ENCODE data around the gene CRIM1. TPM values are rescaled to one million over a fixed set of nuclear protein-coding genes. Genes with fewer than 3 reads are reported as not detected.
A peak's percentile ranks its signal among the peaks of the same experiment; 100 is the strongest.
"Not testable (repeated sequence)": the region's sequence is repeated elsewhere in the genome, so short reads cannot be mapped to it uniquely, and the experiment has no call there.

Gene CRIM1
- polyA plus RNA-seq, 1 donor: 35.6 TPM

GRCh38 chr2:36361396-36361795 lies 5.8 kb downstream of the CRIM1 start:
- peaks cover 6% of the 10 kb centered on the region for H3K4me1 ChIP-seq (ENCODE audit: control insufficient read depth, insufficient read depth, low read length)
- no peaks in the 10 kb centered on the region for H3K27me3 ChIP-seq (ENCODE audit: control insufficient read depth, insufficient read depth, low read length)
- no peak overlapping the region for H3K27ac ChIP-seq (ENCODE audit: low read length)
- WGBS (ENCODE audit: insufficient coverage, low lambda C conversion rate): 100% methylated on average over 1 of the region's 3 CpGs
- H3K9me3 ChIP-seq (ENCODE audit: control insufficient read depth, low read depth, low read length): no peaks in the 10 kb centered on the region
- DNase-seq: no peak
- no peaks in the 10 kb centered on the region for H3K36me3 ChIP-seq (ENCODE audit: control insufficient read depth, insufficient read depth, low read length)
- H3K4me3 ChIP-seq (ENCODE audit: low read length): no peak overlapping the region

GRCh38 chr2:36362291-36362690 lies 6.7 kb downstream of the CRIM1 start:
- Histone ChIP-seq H3K36me3 (ENCODE audit: control insufficient read depth, insufficient read depth, low read length) (no peaks in the 10 kb centered on the region), H3K27me3 (ENCODE audit: control insufficient read depth, insufficient read depth, low read length) (no peaks in the 10 kb centered on the region), H3K4me1 (ENCODE audit: control insufficient read depth, insufficient read depth, low read length) (peaks cover 11% of the 10 kb centered on the region), H3K27ac (ENCODE audit: low read length) (no peak overlapping the region), H3K9me3 (ENCODE audit: control insufficient read depth, low read depth, low read length) (no peaks in the 10 kb centered on the region), H3K4me3 (ENCODE audit: low read length) (no peak overlapping the region)
- no peak for DNase-seq
- WGBS (ENCODE audit: insufficient coverage, low lambda C conversion rate): no CpG with 5 or more reads among the region's 3 CpGs

- not testable (repeated sequence) for H3K36me3 ChIP-seq (ENCODE audit: control insufficient read depth, insufficient read depth, low read length); H3K4me3 ChIP-seq (ENCODE audit: low read length); H3K9me3 ChIP-seq (ENCODE audit: control insufficient read depth, low read depth, low read length); H3K27me3 ChIP-seq (ENCODE audit: control insufficient read depth, insufficient read depth, low read length); DNase-seq; H3K27ac ChIP-seq (ENCODE audit: low read length)
- H3K4me1 ChIP-seq (ENCODE audit: control insufficient read depth, insufficient read depth, low read length): peaks cover 19% of the 10 kb centered on the region
- WGBS (ENCODE audit: insufficient coverage, low lambda C conversion rate): no CpG with 5 or more reads among the region's 2 CpGs
Observed at GRCh38 chr2:36363085-36363484, 7.5 kb downstream of the CRIM1 start.

GRCh38 chr2:36366491-36367120 lies 11.0 kb downstream of the CRIM1 start:
- H3K27ac ChIP-seq (ENCODE audit: low read length): no peak overlapping the region
- no peaks in the 10 kb centered on the region for H3K9me3 ChIP-seq (ENCODE audit: control insufficient read depth, low read depth, low read length)

GRCh38 chr2:36367486-36367885 lies 11.9 kb downstream of the CRIM1 start:
- peak overlapping the region; percentile 8 for H3K27ac ChIP-seq (ENCODE audit: low read length)
- H3K4me3 ChIP-seq (ENCODE audit: low read length): no peak overlapping the region
- H3K36me3 ChIP-seq (ENCODE audit: control insufficient read depth, insufficient read depth, low read length): no peaks in the 10 kb centered on the region
- H3K9me3 ChIP-seq (ENCODE audit: control insufficient read depth, low read depth, low read length): no peaks in the 10 kb centered on the region
- WGBS (ENCODE audit: insufficient coverage, low lambda C conversion rate): no CpG with 5 or more reads among the region's 4 CpGs
- no peaks in the 10 kb centered on the region for H3K27me3 ChIP-seq (ENCODE audit: control insufficient read depth, insufficient read depth, low read length)
- peak; percentile 45 to 74 for DNase-seq
- peaks cover 27% of the 10 kb centered on the region for H3K4me1 ChIP-seq (ENCODE audit: control insufficient read depth, insufficient read depth, low read length)

More at GRCh38 chr2:36366491-36367120, 11.0 kb downstream of the CRIM1 start:
- WGBS (ENCODE audit: insufficient coverage, low lambda C conversion rate): 20% methylated on average over 1 of the region's 3 CpGs
- DNase-seq: no peak
- no peaks in the 10 kb centered on the region for H3K27me3 ChIP-seq (ENCODE audit: control insufficient read depth, insufficient read depth, low read length)
- no peak overlapping the region for H3K4me3 ChIP-seq (ENCODE audit: low read length)
- H3K4me1 ChIP-seq (ENCODE audit: control insufficient read depth, insufficient read depth, low read length): peaks cover 21% of the 10 kb centered on the region
- no peaks in the 10 kb centered on the region for H3K36me3 ChIP-seq (ENCODE audit: control insufficient read depth, insufficient read depth, low read length)

- H3K27ac ChIP-seq (ENCODE audit: low read length): peak overlapping the region; percentile 8
- H3K4me1 ChIP-seq (ENCODE audit: control insufficient read depth, insufficient read depth, low read length): peaks cover 28% of the 10 kb centered on the region
- H3K4me3 ChIP-seq (ENCODE audit: low read length): no peak overlapping the region
- H3K9me3 ChIP-seq (ENCODE audit: control insufficient read depth, low read depth, low read length): no peaks in the 10 kb centered on the region
- no peaks in the 10 kb centered on the region for H3K27me3 ChIP-seq (ENCODE audit: control insufficient read depth, insufficient read depth, low read length)
- no CpG with 5 or more reads among the region's 5 CpGs for WGBS (ENCODE audit: insufficient coverage, low lambda C conversion rate)
- no peaks in the 10 kb centered on the region for H3K36me3 ChIP-seq (ENCODE audit: control insufficient read depth, insufficient read depth, low read length)
- no peak for DNase-seq
Observed at GRCh38 chr2:36367895-36368353, 12.3 kb downstream of the CRIM1 start.

GRCh38 chr2:36368438-36368837 lies 12.9 kb downstream of the CRIM1 start:
- Histone ChIP-seq H3K27ac (ENCODE audit: low read length) (no peak overlapping the region), H3K9me3 (ENCODE audit: control insufficient read depth, low read depth, low read length) (no peaks in the 10 kb centered on the region), H3K4me3 (ENCODE audit: low read length) (no peak overlapping the region), H3K27me3 (ENCODE audit: control insufficient read depth, insufficient read depth, low read length) (no peaks in the 10 kb centered on the region), H3K36me3 (ENCODE audit: control insufficient read depth, insufficient read depth, low read length) (no peaks in the 10 kb centered on the region), H3K4me1 (ENCODE audit: control insufficient read depth, insufficient read depth, low read length) (peaks cover 33% of the 10 kb centered on the region)
- 80% methylated on average over 1 of the region's 6 CpGs for WGBS (ENCODE audit: insufficient coverage, low lambda C conversion rate)
- DNase-seq: no peak

GRCh38 chr2:36369163-36369562 lies 13.6 kb downstream of the CRIM1 start:
- WGBS (ENCODE audit: insufficient coverage, low lambda C conversion rate): 60% methylated on average over 1 of the region's 1 CpG
- H3K9me3 ChIP-seq (ENCODE audit: control insufficient read depth, low read depth, low read length): no peaks in the 10 kb centered on the region
- H3K4me3 ChIP-seq (ENCODE audit: low read length): no peak overlapping the region

GRCh38 chr2:36369716-36370115 lies 14.1 kb downstream of the CRIM1 start:
- H3K27ac ChIP-seq (ENCODE audit: low read length): no peak overlapping the region
- H3K9me3 ChIP-seq (ENCODE audit: control insufficient read depth, low read depth, low read length): no peaks in the 10 kb centered on the region
- 73% methylated on average over 3 of the region's 4 CpGs for WGBS (ENCODE audit: insufficient coverage, low lambda C conversion rate)
- H3K4me1 ChIP-seq (ENCODE audit: control insufficient read depth, insufficient read depth, low read length): peaks cover 35% of the 10 kb centered on the region
- H3K36me3 ChIP-seq (ENCODE audit: control insufficient read depth, insufficient read depth, low read length): no peaks in the 10 kb centered on the region
- H3K27me3 ChIP-seq (ENCODE audit: control insufficient read depth, insufficient read depth, low read length): no peaks in the 10 kb centered on the region
- H3K4me3 ChIP-seq (ENCODE audit: low read length): no peak overlapping the region
- DNase-seq: no peak

More at GRCh38 chr2:36369163-36369562, 13.6 kb downstream of the CRIM1 start:
- H3K27ac ChIP-seq (ENCODE audit: low read length): no peak overlapping the region
- H3K27me3 ChIP-seq (ENCODE audit: control insufficient read depth, insufficient read depth, low read length): no peaks in the 10 kb centered on the region
- peaks cover 35% of the 10 kb centered on the region for H3K4me1 ChIP-seq (ENCODE audit: control insufficient read depth, insufficient read depth, low read length)
- no peak for DNase-seq
- no peaks in the 10 kb centered on the region for H3K36me3 ChIP-seq (ENCODE audit: control insufficient read depth, insufficient read depth, low read length)

- H3K27ac ChIP-seq (ENCODE audit: low read length): no peak overlapping the region
- no peaks in the 10 kb centered on the region for H3K9me3 ChIP-seq (ENCODE audit: control insufficient read depth, low read depth, low read length)
- peaks cover 35% of the 10 kb centered on the region for H3K4me1 ChIP-seq (ENCODE audit: control insufficient read depth, insufficient read depth, low read length)
- no peaks in the 10 kb centered on the region for H3K36me3 ChIP-seq (ENCODE audit: control insufficient read depth, insufficient read depth, low read length)
- DNase-seq: no peak
- H3K4me3 ChIP-seq (ENCODE audit: low read length): no peak overlapping the region
- H3K27me3 ChIP-seq (ENCODE audit: control insufficient read depth, insufficient read depth, low read length): no peaks in the 10 kb centered on the region
Observed at GRCh38 chr2:36370281-36370680, 14.7 kb downstream of the CRIM1 start.

Data from large intestine (tissue), 3 donors.